IMR-90 (cell line): ENCODE measurements around the gene TYRO3. TPM values are rescaled to one million over a fixed set of nuclear protein-coding genes. Genes with fewer than 3 reads are reported as not detected.

ENCODE experiments used
- ATAC-seq: fragments of 200-7000 bp; cut with Tn5 transposase; 2 replicates; pipeline ENCODE4 v1.9.1; 2020; ENCODE audit warnings: low read depth, mild to moderate bottlenecking, moderate library complexity
- BruUV-seq: library from RNA; stranded (reverse); fragments of 400-500 nt; replicated peaks from 2 replicates; lab custom pipeline; 2021; lab: Mats Ljungman, UMichigan
- CTCF ChIA-PET: fragments of 300-600 bp; formaldehyde crosslinking; extraction: SDS; loops from one replicate; lab custom pipeline; 2021; ENCODE audit warnings: antibody characterized with exemption; lab: Yijun Ruan, JAX
- POLR2A ChIA-PET: fragments of 300-600 bp; sonication (Branson Sonifier 250); formaldehyde crosslinking; loops from one replicate; lab custom pipeline; 2022; ENCODE audit warnings: antibody characterized with exemption; ENCODE audit not compliant: unreplicated experiment; lab: Charles Lee
- DNase-seq: peaks from one replicate; pipeline ENCODE4 v3.0.0; 2013
- H2AFZ ChIP-seq: replicated peaks from 2 replicates; pipeline ENCODE3; 2013; ENCODE audit warnings: low read length, mild to moderate bottlenecking; ENCODE audit not compliant: poor library complexity
- H2AK5ac ChIP-seq: 2 replicates; pipeline ENCODE4 v1.6.1; 2013; ENCODE audit warnings: low read depth, low read length, inconsistent platforms
- H2AK9ac ChIP-seq: replicated peaks from 2 replicates; pipeline ENCODE3; 2013; ENCODE audit warnings: mild to moderate bottlenecking, low read depth, low read length, moderate library complexity; ENCODE audit not compliant: poor library complexity
- H2BK120ac ChIP-seq: 2 replicates; pipeline ENCODE4 v1.6.1; 2013; ENCODE audit warnings: low read depth, low read length, inconsistent platforms
- H2BK15ac ChIP-seq: 3 replicates; pipeline ENCODE4 v1.6.1; 2013; ENCODE audit warnings: low read depth, low read length, inconsistent platforms
- H2BK20ac ChIP-seq: 2 replicates; pipeline ENCODE4 v1.6.1; 2013; ENCODE audit warnings: low read depth, mild to moderate bottlenecking, inconsistent platforms, low read length, moderate library complexity
- H2BK5ac ChIP-seq: 2 replicates; pipeline ENCODE4 v1.6.1; 2013; ENCODE audit warnings: mild to moderate bottlenecking, low read depth, low read length, inconsistent platforms; ENCODE audit not compliant: poor library complexity, severe bottlenecking
- H3K14ac ChIP-seq: replicated peaks from 2 replicates; pipeline ENCODE4 v1.6.1; 2013; ENCODE audit warnings: low read depth, low read length, inconsistent platforms
- H3K18ac ChIP-seq: 2 replicates; pipeline ENCODE4 v1.6.1; 2013; ENCODE audit warnings: low read depth, low read length, control low read depth
- H3K23ac ChIP-seq: 2 replicates; pipeline ENCODE4 v1.6.1; 2013; ENCODE audit warnings: low read depth, low read length, inconsistent platforms
- H3K27ac ChIP-seq: 2 replicates; pipeline ENCODE4 v1.5.1; 2013; ENCODE audit warnings: mild to moderate bottlenecking, control low read depth, low read length; ENCODE audit not compliant: insufficient read depth
- H3K27me3 ChIP-seq: 2 replicates; pipeline ENCODE4 v1.6.1; 2013; ENCODE audit warnings: low read length; ENCODE audit not compliant: control insufficient read depth, insufficient read depth
- H3K36me3 ChIP-seq: 2 replicates; pipeline ENCODE4 v1.6.1; 2013; ENCODE audit warnings: low read length, mixed read lengths; ENCODE audit not compliant: control insufficient read depth, insufficient read depth
- H3K4ac ChIP-seq: 2 replicates; pipeline ENCODE4 v1.6.1; 2013; ENCODE audit warnings: low read depth, low read length, inconsistent platforms
- H3K4me1 ChIP-seq: 2 replicates; pipeline ENCODE4 v1.6.1; 2013; ENCODE audit warnings: low read length, mixed read lengths; ENCODE audit not compliant: control insufficient read depth, insufficient read depth
- H3K4me2 ChIP-seq: 2 replicates; pipeline ENCODE4 v1.6.1; 2013; ENCODE audit warnings: low read depth, mild to moderate bottlenecking, control low read depth, low read length, moderate library complexity
- H3K4me3 ChIP-seq: 2 replicates; pipeline ENCODE4 v1.5.1; 2013; ENCODE audit warnings: low read depth, mild to moderate bottlenecking, control low read depth, low read length, moderate library complexity; ENCODE audit not compliant: insufficient read depth
- H3K56ac ChIP-seq: 2 replicates; pipeline ENCODE4 v1.6.1; 2013; ENCODE audit warnings: low read length, inconsistent platforms; ENCODE audit not compliant: insufficient read depth; ENCODE audit errors: extremely low read depth
- H3K79me1 ChIP-seq, 2 experiments: 2 replicates each; pipeline ENCODE4 v1.6.1; 2013; ENCODE audit warnings: low read length in 2 of 2, inconsistent platforms in 1 of 2, low read depth in 1 of 2
- H3K9ac ChIP-seq: 2 replicates; pipeline ENCODE4 v1.6.1; 2013; ENCODE audit warnings: low read depth, low read length, control low read depth
- H3K9me1 ChIP-seq: 2 replicates; pipeline ENCODE4 v1.6.1; 2013; ENCODE audit warnings: low read length, inconsistent platforms; ENCODE audit not compliant: insufficient read depth
- H3K9me3 ChIP-seq: 2 replicates; pipeline ENCODE4 v1.6.1; 2013; ENCODE audit warnings: low read length; ENCODE audit not compliant: control insufficient read depth, insufficient read depth
- H4K20me1 ChIP-seq: 2 replicates; pipeline ENCODE4 v1.6.1; 2013; ENCODE audit warnings: low read length, inconsistent platforms; ENCODE audit not compliant: insufficient read depth
- H4K5ac ChIP-seq: 2 replicates; pipeline ENCODE4 v1.6.1; 2013; ENCODE audit warnings: mild to moderate bottlenecking, low read depth, low read length, control low read depth
- H4K8ac ChIP-seq, 2 experiments: 2 replicates each; pipeline ENCODE4 v1.6.1; 2013; ENCODE audit warnings: low read depth in 2 of 2, low read length in 2 of 2, control low read depth in 1 of 2, inconsistent platforms in 1 of 2
- H4K91ac ChIP-seq: 2 replicates; pipeline ENCODE4 v1.6.1; 2013; ENCODE audit warnings: low read depth, low read length, inconsistent platforms; ENCODE audit not compliant: insufficient read depth
- BHLHE40 ChIP-seq: fragments of 150-350 bp; IDR thresholded peaks from 2 replicates; pipeline ENCODE4 v1.6.1; 2016; ENCODE audit warnings: mild to moderate bottlenecking, low read depth, low read length
- CEBPB ChIP-seq: IDR thresholded peaks from 2 replicates; pipeline ENCODE4 v1.6.1; 2012; ENCODE audit warnings: low read depth, low read length, improper control_type of control experiment
- CHD1 ChIP-seq: IDR thresholded peaks from 2 replicates; pipeline ENCODE4 v1.6.1; 2012; ENCODE audit warnings: low read depth, low read length, improper control_type of control experiment
- FOS ChIP-seq: fragments of 150-350 bp; IDR thresholded peaks from 2 replicates; pipeline ENCODE4 v1.6.1; 2016; ENCODE audit warnings: low read depth, low read length
- MAFK ChIP-seq: IDR thresholded peaks from 2 replicates; pipeline ENCODE4 v1.6.1; 2012; ENCODE audit warnings: low read depth, low read length, improper control_type of control experiment
- MAZ ChIP-seq: IDR thresholded peaks from 2 replicates; pipeline ENCODE4 v1.6.1; 2012; ENCODE audit warnings: low read depth, mild to moderate bottlenecking, low read length, improper control_type of control experiment, moderate library complexity, borderline replicate concordance
- MXI1 ChIP-seq: IDR thresholded peaks from 2 replicates; pipeline ENCODE4 v1.6.1; 2012; ENCODE audit warnings: low read depth, mild to moderate bottlenecking, low read length, moderate library complexity, borderline replicate concordance
- NFE2L2 ChIP-seq: fragments of 150-350 bp; IDR thresholded peaks from 2 replicates; pipeline ENCODE4 v1.6.1; 2016; ENCODE audit warnings: low read depth, mild to moderate bottlenecking, low read length
- POLR2A ChIP-seq: IDR thresholded peaks from 2 replicates; pipeline ENCODE4 v1.6.1; 2012; ENCODE audit warnings: mild to moderate bottlenecking, low read depth, low read length
- RAD21 ChIP-seq: IDR thresholded peaks from 2 replicates; pipeline ENCODE4 v1.6.1; 2012; ENCODE audit warnings: low read length, improper control_type of control experiment
- RCOR1 ChIP-seq: IDR thresholded peaks from 2 replicates; pipeline ENCODE4 v1.6.1; 2012; ENCODE audit warnings: mild to moderate bottlenecking, low read length, improper control_type of control experiment; ENCODE audit not compliant: insufficient replicate concordance
- RFX5 ChIP-seq: IDR thresholded peaks from 2 replicates; pipeline ENCODE4 v1.8.0; 2012; ENCODE audit warnings: low read depth, mild to moderate bottlenecking, low read length, moderate library complexity
- SMC3 ChIP-seq: fragments of 150-350 bp; IDR thresholded peaks from 2 replicates; pipeline ENCODE4 v1.6.1; 2016; ENCODE audit warnings: low read depth, mild to moderate bottlenecking, antibody characterized with exemption, low read length, moderate library complexity
- WGBS, 2 experiments: methylation state at CpG; one replicate each; pipeline versions ENCODE4 v1.1.5 to v1.1.7; 2013; ENCODE audit warnings: missing lambda C conversion rate in 2 of 2; ENCODE audit not compliant: insufficient read length in 1 of 2; ENCODE audit errors: extremely low coverage in 2 of 2; 5-methylcytosine and 5-hydroxymethylcytosine counted together
- dilution Hi-C: fragments of 300-500 bp; cut with HindIII; formaldehyde crosslinking; loops from one replicate; pipeline ENCODE4 v1.14.3; 2018; ENCODE audit warnings: low sequenced_read_pairs; ENCODE audit not compliant: unreplicated experiment
- in situ Hi-C: fragments of 300-500 bp; cut with MboI; formaldehyde crosslinking; loops from 3 replicates; pipeline ENCODE4 v1.14.3; 2019; ENCODE audit warnings: low sequenced_read_pairs, inconsistent platforms, mixed read lengths
- intact Hi-C: fragments of 100-400 bp; cut with micrococcal nuclease; formaldehyde crosslinking; loops from 2 replicates; pipeline ENCODE4 v1.10.0; 2022
- polyA plus RNA-seq, 3 experiments: library from polyadenylated mRNA; depleted of rRNA; stranded (reverse); fragments of >200 nt; gene quantifications; 2 replicates each; pipeline ENCODE4 v1.2.3, GENCODE V29; 2012; ENCODE audit warnings: low replicate concordance in 1 of 3
- total RNA-seq: library from RNA; depleted of rRNA; stranded (reverse); fragments of >200 nt; gene quantifications from 2 replicates; pipeline ENCODE4 v1.2.3, GENCODE V29; 2012
- TF ChIP-seq, protein P1 (sequence below): fragments of 150-350 bp; IDR thresholded peaks from 2 replicates; pipeline ENCODE4 v1.6.1; 2017; ENCODE audit warnings: mild to moderate bottlenecking, antibody characterized with exemption, low read length, low read depth
- TF ChIP-seq, protein P2 (sequence below): fragments of 150-350 bp; IDR thresholded peaks from 2 replicates; pipeline ENCODE4 v1.6.1; 2016; ENCODE audit warnings: low read depth, mild to moderate bottlenecking, low read length, moderate library complexity, borderline replicate concordance
- TF ChIP-seq, protein P3 (sequence below): conservative IDR thresholded peaks from 2 replicates; pipeline ENCODE4 v1.5.1; 2012; ENCODE audit warnings: mild to moderate bottlenecking, low read depth, low read length, improper control_type of control experiment

The TYRO3 gene
- total and polyA plus RNA-seq, 2 of the 4 experiments (the other 2 are of a cell fraction): 11.5 to 18.4 TPM

DNA sequence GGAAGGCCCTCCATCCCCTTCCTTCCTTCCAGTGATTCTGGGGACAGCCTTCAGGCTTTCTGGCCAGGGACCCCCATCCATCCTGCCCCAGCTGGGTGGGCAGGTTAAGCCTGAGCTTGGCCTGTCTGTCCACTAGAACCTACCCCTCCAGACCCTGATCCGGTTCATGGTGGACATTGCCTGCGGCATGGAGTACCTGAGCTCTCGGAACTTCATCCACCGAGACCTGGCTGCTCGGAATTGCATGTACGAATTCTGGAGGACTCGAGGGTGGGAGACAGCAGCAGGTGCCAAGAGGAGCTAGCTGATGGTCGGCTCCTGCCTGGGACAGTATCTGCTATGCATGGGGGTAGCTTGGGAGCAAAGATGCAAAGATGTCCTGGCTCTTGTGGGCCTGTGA, 13.9 kb downstream of the TYRO3 start:
- H3K27ac ChIP-seq: no peak overlapping the region
- ATAC-seq: no peak
- in situ Hi-C loops (no loop called here), intact Hi-C loops (no loop called here), dilution Hi-C loops (no loop called here)
- DNase-seq: no peak
- WGBS, 2 experiments: 91% methylated on average over 7 of the region's 8 CpGs; no CpG with 5 or more reads in 1 of the 2 experiments
- H2BK20ac ChIP-seq: no peak overlapping the region
- H3K4me1 ChIP-seq: peaks cover 11% of the 10 kb centered on the region
- H3K18ac ChIP-seq: no peak overlapping the region
- H3K4me2 ChIP-seq: no peak overlapping the region
- H3K23ac ChIP-seq: no peak overlapping the region
- H2BK120ac ChIP-seq: no peak overlapping the region
- H4K91ac ChIP-seq: no peak overlapping the region
- H3K36me3 ChIP-seq: peaks cover 29% of the 10 kb centered on the region
- ChIA-PET POLR2A (no interaction called here), CTCF (interaction anchor here (0.6 kb wide), 1 partner anchor 13 kb away, joined by 4 read pairs; no protein-coding TSS in a partner anchor)
- no peak overlapping the region for H2BK5ac ChIP-seq
- H4K8ac ChIP-seq: no peak overlapping the region
- no peak overlapping the region for H3K56ac ChIP-seq
- no peak overlapping the region for H2AFZ ChIP-seq
- H3K4me3 ChIP-seq: no peak overlapping the region
- no peak overlapping the region for H3K9ac ChIP-seq
- H3K14ac ChIP-seq: no peak overlapping the region
- no peaks in the 10 kb centered on the region for H3K27me3 ChIP-seq
- H2BK15ac ChIP-seq: no peak overlapping the region
- peaks cover 0 to 6% of the 10 kb centered on the region in 2 experiments; a peak in 1 of 4 replicates for H3K79me1 ChIP-seq
- TF ChIP-seq, protein P1, sequence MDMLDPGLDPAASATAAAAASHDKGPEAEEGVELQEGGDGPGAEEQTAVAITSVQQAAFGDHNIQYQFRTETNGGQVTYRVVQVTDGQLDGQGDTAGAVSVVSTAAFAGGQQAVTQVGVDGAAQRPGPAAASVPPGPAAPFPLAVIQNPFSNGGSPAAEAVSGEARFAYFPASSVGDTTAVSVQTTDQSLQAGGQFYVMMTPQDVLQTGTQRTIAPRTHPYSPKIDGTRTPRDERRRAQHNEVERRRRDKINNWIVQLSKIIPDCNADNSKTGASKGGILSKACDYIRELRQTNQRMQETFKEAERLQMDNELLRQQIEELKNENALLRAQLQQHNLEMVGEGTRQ: no peak
- TF ChIP-seq CEBPB (no peak), MAFK (no peak), RFX5 (no peak), NFE2L2 (no peak), RAD21 (no peak), POLR2A (no peak), BHLHE40 (no peak), MXI1 (no peak), MAZ (no peak), CHD1 (no peak), SMC3 (no peak), FOS (no peak), RCOR1 (no peak)
- TF ChIP-seq, protein P2, sequence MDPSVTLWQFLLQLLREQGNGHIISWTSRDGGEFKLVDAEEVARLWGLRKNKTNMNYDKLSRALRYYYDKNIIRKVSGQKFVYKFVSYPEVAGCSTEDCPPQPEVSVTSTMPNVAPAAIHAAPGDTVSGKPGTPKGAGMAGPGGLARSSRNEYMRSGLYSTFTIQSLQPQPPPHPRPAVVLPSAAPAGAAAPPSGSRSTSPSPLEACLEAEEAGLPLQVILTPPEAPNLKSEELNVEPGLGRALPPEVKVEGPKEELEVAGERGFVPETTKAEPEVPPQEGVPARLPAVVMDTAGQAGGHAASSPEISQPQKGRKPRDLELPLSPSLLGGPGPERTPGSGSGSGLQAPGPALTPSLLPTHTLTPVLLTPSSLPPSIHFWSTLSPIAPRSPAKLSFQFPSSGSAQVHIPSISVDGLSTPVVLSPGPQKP: no peak
- TF ChIP-seq, protein P3, sequence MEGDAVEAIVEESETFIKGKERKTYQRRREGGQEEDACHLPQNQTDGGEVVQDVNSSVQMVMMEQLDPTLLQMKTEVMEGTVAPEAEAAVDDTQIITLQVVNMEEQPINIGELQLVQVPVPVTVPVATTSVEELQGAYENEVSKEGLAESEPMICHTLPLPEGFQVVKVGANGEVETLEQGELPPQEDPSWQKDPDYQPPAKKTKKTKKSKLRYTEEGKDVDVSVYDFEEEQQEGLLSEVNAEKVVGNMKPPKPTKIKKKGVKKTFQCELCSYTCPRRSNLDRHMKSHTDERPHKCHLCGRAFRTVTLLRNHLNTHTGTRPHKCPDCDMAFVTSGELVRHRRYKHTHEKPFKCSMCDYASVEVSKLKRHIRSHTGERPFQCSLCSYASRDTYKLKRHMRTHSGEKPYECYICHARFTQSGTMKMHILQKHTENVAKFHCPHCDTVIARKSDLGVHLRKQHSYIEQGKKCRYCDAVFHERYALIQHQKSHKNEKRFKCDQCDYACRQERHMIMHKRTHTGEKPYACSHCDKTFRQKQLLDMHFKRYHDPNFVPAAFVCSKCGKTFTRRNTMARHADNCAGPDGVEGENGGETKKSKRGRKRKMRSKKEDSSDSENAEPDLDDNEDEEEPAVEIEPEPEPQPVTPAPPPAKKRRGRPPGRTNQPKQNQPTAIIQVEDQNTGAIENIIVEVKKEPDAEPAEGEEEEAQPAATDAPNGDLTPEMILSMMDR: no peak
- H3K9me3 ChIP-seq: no peaks in the 10 kb centered on the region
- no peak overlapping the region for H3K4ac ChIP-seq
- no peak overlapping the region for H4K5ac ChIP-seq
- H4K20me1 ChIP-seq: no peaks in the 10 kb centered on the region
- no peak overlapping the region for H2AK9ac ChIP-seq
- peaks cover 11% of the 10 kb centered on the region for H3K9me1 ChIP-seq
- H2AK5ac ChIP-seq: no peak overlapping the region
- no TSS peak for BruUV-seq
